NOMO-1 (cell line): ENCODE data around the gene NR5A1.

Source experiments
- DNase-seq, 2 experiments: peaks; one replicate each; lab custom pipeline; 2025; ENCODE audit not compliant: unreplicated experiment in 2 of 2; lab: John Stamatoyannopoulos, UW

NR5A1 gene

GRCh38 chr9:124514874-124515273, 7.7 kb upstream of the NR5A1 start:
- DNase-seq, result no peak

- DNase-seq, result no peak
Measured at GRCh38 chr9:124514125-124514524, 6.9 kb upstream of the NR5A1 start.

- DNase-seq, result peak; percentile 21 to 25
Measured at GRCh38 chr9:124513376-124513994, 6.3 kb upstream of the NR5A1 start.

- no peak for DNase-seq
Measured at GRCh38 chr9:124512806-124513204, 5.6 kb upstream of the NR5A1 start.

- DNase-seq, result no peak
Measured at GRCh38 chr9:124511891-124512805, 4.9 kb upstream of the NR5A1 start.

- DNase-seq, result no peak
Measured at GRCh38 chr9:124511426-124511840, 4.2 kb upstream of the NR5A1 start.

GRCh38 chr9:124510650-124511425, 3.6 kb upstream of the NR5A1 start:
- no peak for DNase-seq

- no peak for DNase-seq
Measured at GRCh38 chr9:124507880-124508423, 753 bp upstream of the NR5A1 start.

- no peak for DNase-seq
Measured at GRCh38 chr9:124506433-124506832, 766 bp downstream of the NR5A1 start.

- DNase-seq, result no peak
Measured at GRCh38 chr9:124505901-124506346, 1.3 kb downstream of the NR5A1 start.

GRCh38 chr9:124505006-124505900, 1.9 kb downstream of the NR5A1 start:
- no peak for DNase-seq

GRCh38 chr9:124504530-124505005, 2.6 kb downstream of the NR5A1 start:
- no peak for DNase-seq

GRCh38 chr9:124503713-124504529, 3.3 kb downstream of the NR5A1 start:
- DNase-seq, result no peak

- no peak for DNase-seq
Measured at GRCh38 chr9:124502711-124503702, 4.2 kb downstream of the NR5A1 start.

GRCh38 chr9:124501771-124502320, 5.4 kb downstream of the NR5A1 start:
- DNase-seq, result no peak

GRCh38 chr9:124500796-124501611, 6.2 kb downstream of the NR5A1 start:
- no peak for DNase-seq
